Common myeloid progenitor, CD34-positive (primary cell): Measurements from ENCODE around the gene TBCD.
A peak's percentile ranks its signal among the peaks of the same experiment; 100 is the strongest.

Source experiments
- CTCF ChIA-PET: fragments of 350-600 bp; sonication (Branson Sonifier 250); formaldehyde crosslinking; loops from one replicate; lab custom pipeline; 2021; ENCODE audit warnings: antibody characterized with exemption; lab: Charles Lee
- POLR2A ChIA-PET: fragments of 350-600 bp; sonication (Branson Sonifier 250); formaldehyde crosslinking; loops from one replicate; lab custom pipeline; 2021; ENCODE audit warnings: antibody characterized with exemption; lab: Charles Lee
- DNase-seq, 3 donors: peaks; one replicate each; pipeline versions ENCODE4 v3.0.0 to v3.0.0-alpha.2; 2013
- H3K27ac ChIP-seq, 2 experiments: 1 replicate in 1 of 2; 2 replicates in 1 of 2; pipeline ENCODE4 v1.7.0; 2013; ENCODE audit warnings: inconsistent platforms in 2 of 2, low read length in 2 of 2, mild to moderate bottlenecking in 2 of 2, low read depth in 1 of 2, moderate library complexity in 1 of 2; ENCODE audit not compliant: severe bottlenecking in 2 of 2, insufficient read depth in 1 of 2, poor library complexity in 1 of 2
- H3K27me3 ChIP-seq, 5 experiments: replicated peaks in 2 of 5; 1 replicate in 3 of 5; 2 replicates in 2 of 5; pipeline versions ENCODE4 v1.6.1 to v1.7.0; 2013; ENCODE audit warnings: low read length in 4 of 5, mild to moderate bottlenecking in 2 of 5, moderate library complexity in 2 of 5, inconsistent platforms in 1 of 5; ENCODE audit not compliant: insufficient read depth in 5 of 5, control insufficient read depth in 4 of 5
- H3K36me3 ChIP-seq, 4 experiments: 1 replicate in 2 of 4; 2 replicates in 2 of 4; pipeline versions ENCODE4 v1.6.1 to v1.7.0; 2013; ENCODE audit warnings: low read length in 3 of 4, control low read depth in 1 of 4, mild to moderate bottlenecking in 1 of 4; ENCODE audit not compliant: control insufficient read depth in 4 of 4, insufficient read depth in 4 of 4
- H3K4me1 ChIP-seq, 4 experiments: 1 replicate in 3 of 4; 2 replicates in 1 of 4; pipeline versions ENCODE4 v1.6.1 to v1.7.1; 2013; ENCODE audit warnings: low read length in 3 of 4, mild to moderate bottlenecking in 3 of 4, control low read depth in 1 of 4, inconsistent platforms in 1 of 4, moderate library complexity in 1 of 4; ENCODE audit not compliant: control insufficient read depth in 4 of 4, insufficient read depth in 4 of 4; ENCODE audit errors: control extremely low read depth in 1 of 4
- H3K4me3 ChIP-seq, 7 experiments: 1 replicate in 4 of 7; 2 replicates in 3 of 7; pipeline versions ENCODE4 v1.5.1 to v1.7.0; 2013; ENCODE audit warnings: mild to moderate bottlenecking in 7 of 7, low read length in 6 of 7, moderate library complexity in 6 of 7, inconsistent platforms in 2 of 7, low read depth in 2 of 7, control low read depth in 1 of 7; ENCODE audit not compliant: insufficient read depth in 4 of 7, control insufficient read depth in 1 of 7; ENCODE audit errors: extremely low read depth in 1 of 7
- H3K9me3 ChIP-seq, 5 experiments: 1 replicate in 4 of 5; 2 replicates in 1 of 5; pipeline versions ENCODE4 v1.6.1 to v1.7.1; 2013; ENCODE audit warnings: low read length in 4 of 5, mild to moderate bottlenecking in 2 of 5, inconsistent platforms in 1 of 5, low read depth in 1 of 5, moderate library complexity in 1 of 5; ENCODE audit not compliant: control insufficient read depth in 4 of 5, insufficient read depth in 2 of 5; ENCODE audit errors: control extremely low read depth in 1 of 5
- WGBS: methylation state at CpG from one replicate; pipeline ENCODE4 v1.1.5; 2013; ENCODE audit not compliant: insufficient coverage; 5-methylcytosine and 5-hydroxymethylcytosine counted together

The TBCD gene

GRCh38 chr17:82779541-82779940, 27.7 kb downstream of the TBCD start:
- WGBS = 94% methylated on average over 22 of the region's 23 CpGs
- CTCF ChIA-PET = interaction anchor here (1.0 to 3.5 kb wide), 11 partner anchors 8 to 421 kb away, joined by 3 to 33 read pairs (median 3); no protein-coding TSS in a partner anchor
- H3K9me3 ChIP-seq = no peaks in the 10 kb centered on the region

GRCh38 chr17:82780195-82780594, 28.3 kb downstream of the TBCD start:
- Histone ChIP-seq H3K4me3 (no peak overlapping the region), H3K27me3 (no peaks in the 10 kb centered on the region), H3K9me3 (no peaks in the 10 kb centered on the region), H3K36me3 (peaks cover 0 to 35% (median 15%) of the 10 kb centered on the region in 4 experiments), H3K27ac (no peak overlapping the region), H3K4me1 (peaks cover 0 to 13% (median 7%) of the 10 kb centered on the region in 4 experiments)
- ChIA-PET POLR2A (no interaction called here), CTCF (interaction anchor here (0.8 to 3.5 kb wide), 13 partner anchors 9 to 420 kb away, joined by 3 to 33 read pairs (median 5); no protein-coding TSS in a partner anchor)
- WGBS = 93% methylated on average over 9 of the region's 12 CpGs
- no peak for DNase-seq

More at GRCh38 chr17:82779541-82779940, 27.7 kb downstream of the TBCD start:
- peaks cover 0 to 36% (median 13%) of the 10 kb centered on the region in 4 experiments for H3K36me3 ChIP-seq
- no peak overlapping the region for H3K4me3 ChIP-seq
- no peak for DNase-seq
- peaks cover 0 to 17% (median 12%) of the 10 kb centered on the region in 4 experiments for H3K4me1 ChIP-seq
- no peaks in the 10 kb centered on the region for H3K27me3 ChIP-seq
- H3K27ac ChIP-seq = no peak overlapping the region
- POLR2A ChIA-PET = no interaction called here

GRCh38 chr17:82780971-82781893, 29.4 kb downstream of the TBCD start:
- WGBS = 84% methylated on average over 16 of the region's 27 CpGs
- Histone ChIP-seq H3K9me3 (no peaks in the 10 kb centered on the region), H3K4me3 (no peak overlapping the region), H3K27ac (no peak overlapping the region), H3K27me3 (no peaks in the 10 kb centered on the region), H3K36me3 (peaks cover 0 to 33% (median 15%) of the 10 kb centered on the region in 4 experiments), H3K4me1 (peaks cover 0 to 9% (median 4%) of the 10 kb centered on the region in 4 experiments)
- no peak for DNase-seq
- ChIA-PET CTCF (interaction anchor here (0.7 to 3.5 kb wide), 26 partner anchors 10 to 421 kb away, joined by 3 to 33 read pairs (median 3); no protein-coding TSS in a partner anchor), POLR2A (interaction anchor here (0.6 kb wide), 1 partner anchor 421 kb away, joined by 3 read pairs; no protein-coding TSS in a partner anchor)

GRCh38 chr17:82781894-82782274, 30.0 kb downstream of the TBCD start:
- Histone ChIP-seq H3K4me3 (no peak overlapping the region), H3K36me3 (peaks cover 0 to 27% (median 11%) of the 10 kb centered on the region in 4 experiments)
- POLR2A ChIA-PET = interaction anchor here (0.6 kb wide), 1 partner anchor 420 kb away, joined by 3 read pairs; no protein-coding TSS in a partner anchor

GRCh38 chr17:82782657-82783207, 30.9 kb downstream of the TBCD start:
- Histone ChIP-seq H3K27ac (no peak overlapping the region), H3K9me3 (no peaks in the 10 kb centered on the region), H3K27me3 (no peaks in the 10 kb centered on the region), H3K4me3 (no peak overlapping the region), H3K36me3 (peaks cover 2 to 27% (median 11%) of the 10 kb centered on the region in 4 experiments), H3K4me1 (peaks cover 0 to 9% (median 4%) of the 10 kb centered on the region in 4 experiments)
- WGBS = 69% methylated on average over 39 of the region's 42 CpGs
- ChIA-PET CTCF (interaction anchor here (0.6 to 2.2 kb wide), 2 partner anchors 93 to 288 kb away, joined by 3 to 12 read pairs; no protein-coding TSS in a partner anchor), POLR2A (no interaction called here)
- DNase-seq = peak in 1 of 3 donors; percentile 38

More at GRCh38 chr17:82781894-82782274, 30.0 kb downstream of the TBCD start:
- no peaks in the 10 kb centered on the region for H3K9me3 ChIP-seq
- H3K4me1 ChIP-seq = peaks cover 0 to 9% (median 4%) of the 10 kb centered on the region in 4 experiments
- 33% methylated on average over 6 of the region's 8 CpGs for WGBS
- H3K27ac ChIP-seq = no peak overlapping the region
- peak; percentile 74 to 90 (median 87) for DNase-seq
- CTCF ChIA-PET = interaction anchor here (0.6 to 3.5 kb wide), 20 partner anchors 10 to 421 kb away, joined by 3 to 33 read pairs (median 3); no protein-coding TSS in a partner anchor
- H3K27me3 ChIP-seq = no peaks in the 10 kb centered on the region

GRCh38 chr17:82783498-82783897, 31.6 kb downstream of the TBCD start:
- 98% methylated on average over 18 of the region's 18 CpGs for WGBS
- no peak for DNase-seq
- Histone ChIP-seq H3K4me1 (peaks cover 0 to 9% (median 4%) of the 10 kb centered on the region in 4 experiments), H3K4me3 (no peak overlapping the region), H3K27ac (no peak overlapping the region), H3K9me3 (no peaks in the 10 kb centered on the region), H3K36me3 (peaks cover 2 to 27% (median 11%) of the 10 kb centered on the region in 4 experiments), H3K27me3 (no peaks in the 10 kb centered on the region)
- POLR2A ChIA-PET = no interaction called here
- CTCF ChIA-PET = no interaction called here
